Activated T-helper 9 cell treated with anti-CD3 and anti-CD28 coated beads, Interleukin-2, amount 50 U/mL, for 16 hours (primary cell): ENCODE measurements around the gene TSC22D1.

ENCODE experiments used
- DNase-seq: peaks from one replicate; pipeline ENCODE4 v3.0.0-alpha.2; 2020; ENCODE audit warnings: low read depth

TSC22D1 gene

DNA sequence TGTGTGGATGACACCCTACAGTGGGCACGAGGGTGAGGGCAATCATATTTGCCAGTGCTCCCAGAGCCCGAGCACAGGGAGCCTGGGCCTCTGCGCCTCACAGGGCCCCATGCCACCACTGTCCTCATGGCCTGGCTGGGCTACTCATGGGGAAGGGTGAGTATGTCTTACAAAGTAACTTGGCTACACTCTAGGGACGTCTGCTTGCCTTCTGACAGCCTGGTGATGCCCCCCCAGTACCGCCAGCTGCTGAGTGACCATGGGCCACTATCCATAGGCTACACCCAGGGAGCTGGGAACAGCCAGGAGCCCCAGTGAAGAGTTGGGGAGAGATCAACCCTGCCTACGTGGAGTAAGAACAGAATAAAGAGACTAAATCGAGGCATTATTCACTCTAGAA is 123.7 kb downstream of the TSC22D1 start:
- DNase-seq = no peak

DNA sequence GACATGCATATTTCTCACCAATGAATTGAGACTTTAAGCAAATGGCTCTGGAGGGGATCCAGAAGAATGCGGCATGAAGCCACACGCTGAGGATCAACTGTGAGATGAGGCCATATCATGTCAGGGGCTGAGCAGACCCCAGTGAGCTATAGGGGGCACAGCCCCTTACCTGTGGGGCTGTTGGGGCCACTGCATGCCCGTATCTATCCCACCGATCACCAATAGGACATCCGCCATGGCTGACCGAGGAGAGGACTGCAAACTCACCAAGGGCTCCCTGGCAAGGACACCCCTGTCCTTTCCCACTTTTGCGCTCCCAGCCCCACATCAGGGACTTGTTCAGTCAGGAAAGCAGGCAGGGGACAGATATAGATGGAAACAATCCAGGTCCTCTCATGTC is 124.5 kb downstream of the TSC22D1 start:
- DNase-seq = no peak

DNA sequence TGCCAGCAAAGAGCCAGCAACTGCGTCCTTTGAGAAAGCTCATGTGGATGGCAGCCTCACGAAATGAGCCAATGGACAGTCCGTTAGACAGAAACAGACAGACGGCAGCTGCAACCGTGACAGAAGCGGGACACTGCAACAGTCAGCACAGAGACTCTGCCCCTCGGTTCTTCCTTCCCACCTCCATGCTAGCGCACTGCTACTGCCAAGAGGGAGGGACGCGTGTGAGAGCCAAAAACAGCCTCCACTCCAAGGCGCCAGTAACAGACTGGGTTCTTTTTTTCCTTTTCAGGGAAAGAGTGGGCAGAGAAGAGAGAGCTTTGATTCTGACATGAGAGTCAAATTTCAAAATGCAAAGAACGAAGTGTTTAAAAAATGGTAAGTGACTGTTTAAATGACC is 125.0 kb downstream of the TSC22D1 start:
- no peak for DNase-seq

DNA sequence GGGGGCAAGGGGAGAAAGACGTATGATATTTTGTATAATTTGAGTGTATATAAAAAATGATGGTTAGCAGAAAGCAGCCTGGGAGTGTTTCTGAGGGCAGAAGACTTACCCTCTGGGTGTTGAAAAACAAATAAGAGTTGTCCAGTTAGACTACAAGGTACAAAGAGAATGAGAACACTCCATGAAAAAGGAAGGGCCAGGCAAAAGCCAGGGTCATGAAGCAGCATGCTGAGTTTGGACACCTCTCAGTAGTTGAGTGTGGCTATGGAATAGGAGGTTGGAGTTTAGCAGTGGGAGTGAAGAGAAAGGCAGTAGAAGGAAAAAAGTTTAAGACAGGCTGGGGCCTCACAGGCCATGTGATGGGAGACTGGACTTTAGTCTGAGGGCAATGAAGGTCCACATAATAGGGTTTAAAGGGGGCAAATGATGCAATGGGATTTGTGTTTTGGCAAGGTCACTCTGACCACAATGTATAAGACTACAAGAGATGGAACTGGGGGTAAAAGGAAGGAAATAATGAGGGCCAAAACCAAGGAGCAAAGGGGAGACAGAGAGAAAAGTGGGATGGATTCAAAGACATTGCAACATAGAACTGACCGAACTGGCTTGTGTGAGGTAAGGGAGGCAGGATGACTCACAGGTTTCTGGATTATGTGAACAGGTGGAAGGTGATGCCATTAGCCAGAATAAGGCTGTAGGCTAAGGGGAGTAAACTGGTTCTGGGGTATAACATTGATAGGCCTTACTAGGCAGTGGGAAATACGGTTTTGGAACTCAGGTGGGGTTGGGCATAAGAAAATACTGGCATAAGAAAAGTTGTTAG is 125.9 kb downstream of the TSC22D1 start:
- no peak for DNase-seq

DNA sequence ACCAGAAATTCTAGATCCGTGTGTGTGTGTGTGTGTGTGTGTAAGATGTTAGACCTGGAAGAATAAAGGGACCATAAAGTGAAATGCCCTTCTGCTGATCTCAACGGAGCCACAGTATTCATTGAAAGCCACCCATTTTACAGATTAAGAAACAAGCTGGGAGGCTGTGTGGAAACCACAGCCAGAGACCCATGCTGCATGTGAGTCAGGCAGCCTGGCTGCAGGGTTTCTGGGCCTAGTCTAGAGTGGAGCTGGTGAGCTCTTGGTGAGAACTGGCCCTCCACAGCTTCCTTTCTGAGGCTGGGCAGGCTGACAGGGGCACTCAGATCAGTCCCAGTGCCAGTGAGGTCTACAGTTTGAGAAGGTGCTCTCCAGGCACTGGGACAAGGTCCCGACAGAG is 127.3 kb downstream of the TSC22D1 start:
- DNase-seq = no peak

DNA sequence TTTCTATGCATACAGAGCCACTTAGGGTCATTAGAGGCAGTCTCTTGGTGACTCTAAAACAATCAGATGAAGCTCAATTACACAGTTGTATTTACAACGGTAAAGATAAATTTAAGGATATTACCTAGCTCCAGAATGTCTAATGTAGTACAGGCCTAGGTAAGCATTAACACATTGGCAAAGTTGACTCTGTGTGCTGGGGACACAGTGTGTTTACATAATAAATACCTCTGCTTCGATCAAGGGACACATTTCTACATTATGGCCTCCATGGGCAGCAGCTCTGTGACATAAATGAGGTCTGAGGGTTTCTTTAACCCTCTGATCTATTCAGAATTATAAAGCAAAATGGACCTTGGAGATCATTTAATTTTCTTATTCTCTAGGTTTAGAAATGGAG is 127.8 kb downstream of the TSC22D1 start:
- DNase-seq = no peak

DNA sequence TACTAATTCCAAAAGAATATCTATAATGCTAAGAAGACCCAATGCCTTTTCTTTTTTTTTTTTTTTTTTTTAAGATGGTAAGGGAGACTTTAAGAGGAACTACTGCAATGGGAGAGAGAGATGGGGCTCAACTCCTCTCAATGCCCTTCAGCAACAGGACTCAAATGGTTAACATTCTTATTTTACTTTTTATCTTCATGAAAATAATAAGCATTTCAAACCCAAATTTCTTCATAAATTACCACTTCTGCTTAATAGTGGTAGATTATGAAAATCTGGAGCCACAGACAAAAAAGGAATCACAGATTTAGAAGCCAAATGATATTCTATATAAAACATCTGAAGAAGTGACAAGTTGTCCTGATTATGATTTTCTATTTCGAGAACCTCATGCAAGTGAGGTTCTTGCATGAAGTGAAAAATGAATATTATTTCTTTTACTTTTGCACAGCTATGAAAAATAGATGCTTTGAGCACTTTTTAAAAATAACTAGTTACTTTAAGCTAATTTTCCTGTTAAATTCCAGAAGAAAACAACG is 128.3 kb downstream of the TSC22D1 start:
- no peak for DNase-seq

DNA sequence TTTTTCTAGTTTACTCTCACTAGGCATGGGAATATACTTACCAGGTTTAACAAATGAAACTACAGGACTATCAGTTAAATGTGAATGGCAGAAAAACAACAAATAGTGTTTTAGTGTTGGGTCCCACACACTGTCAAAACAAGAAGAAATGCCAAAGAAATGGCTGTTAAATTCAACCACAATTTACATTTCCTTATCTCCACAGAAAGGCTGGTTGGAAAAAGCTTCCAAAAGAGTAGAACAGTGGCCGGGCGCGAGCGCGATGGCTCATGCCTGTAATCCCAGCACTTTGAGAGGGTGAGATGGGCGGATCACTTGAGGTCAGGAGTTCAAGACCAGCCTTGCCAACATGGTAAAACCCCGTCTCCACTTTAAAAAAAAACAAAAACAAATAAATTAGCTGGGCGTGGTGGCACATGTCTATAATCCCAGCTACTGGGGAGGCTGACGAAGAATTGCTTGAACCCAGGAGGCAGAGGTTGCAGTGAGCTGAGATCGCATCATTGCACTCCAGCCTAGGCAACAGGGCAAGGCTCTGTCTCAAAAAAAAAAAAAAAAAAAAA is 136.0 kb downstream of the TSC22D1 start:
- DNase-seq = no peak

DNA sequence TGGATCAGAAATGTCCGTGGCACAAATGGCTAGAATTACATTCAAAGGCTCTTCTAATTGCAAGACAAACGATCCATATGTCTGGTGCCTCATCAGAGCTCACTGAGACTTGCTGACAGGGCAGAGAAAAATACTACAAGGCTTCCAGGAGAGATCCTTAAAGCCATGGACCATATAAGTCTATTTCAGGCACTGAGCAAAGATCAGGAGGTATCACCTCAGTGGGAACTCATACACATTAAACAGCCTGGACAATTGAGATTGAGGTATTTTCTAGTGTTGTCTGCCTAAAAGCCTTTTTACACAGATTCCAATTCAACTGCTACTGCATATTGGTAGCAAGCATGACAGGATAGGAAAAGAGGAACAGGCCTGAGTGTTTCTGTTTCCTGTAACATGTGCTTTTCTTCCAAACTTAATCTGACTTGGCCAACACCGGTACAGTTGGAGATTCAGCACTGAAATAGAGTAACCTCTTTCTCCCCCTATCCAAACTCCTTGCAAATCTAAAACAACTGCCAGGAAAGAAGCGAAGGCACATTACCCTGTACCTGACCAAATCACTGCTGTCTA is 136.6 kb downstream of the TSC22D1 start:
- DNase-seq = no peak

DNA sequence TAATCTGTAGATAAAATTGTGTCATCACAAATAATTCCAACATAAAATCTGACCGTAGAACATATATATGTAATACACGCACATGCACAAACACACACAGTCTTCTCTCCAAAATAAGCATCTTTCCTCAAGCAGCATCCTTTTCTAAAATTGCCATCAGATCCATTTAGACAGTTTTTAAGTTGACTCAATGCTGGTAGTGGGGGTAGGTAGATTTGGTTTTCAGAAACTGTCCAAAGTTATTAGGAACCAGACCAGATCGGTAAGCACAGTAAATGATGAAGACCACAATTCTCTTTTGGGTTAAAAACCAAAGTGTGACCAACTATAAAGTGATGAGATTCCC is 137.9 kb downstream of the TSC22D1 start:
- no peak for DNase-seq

DNA sequence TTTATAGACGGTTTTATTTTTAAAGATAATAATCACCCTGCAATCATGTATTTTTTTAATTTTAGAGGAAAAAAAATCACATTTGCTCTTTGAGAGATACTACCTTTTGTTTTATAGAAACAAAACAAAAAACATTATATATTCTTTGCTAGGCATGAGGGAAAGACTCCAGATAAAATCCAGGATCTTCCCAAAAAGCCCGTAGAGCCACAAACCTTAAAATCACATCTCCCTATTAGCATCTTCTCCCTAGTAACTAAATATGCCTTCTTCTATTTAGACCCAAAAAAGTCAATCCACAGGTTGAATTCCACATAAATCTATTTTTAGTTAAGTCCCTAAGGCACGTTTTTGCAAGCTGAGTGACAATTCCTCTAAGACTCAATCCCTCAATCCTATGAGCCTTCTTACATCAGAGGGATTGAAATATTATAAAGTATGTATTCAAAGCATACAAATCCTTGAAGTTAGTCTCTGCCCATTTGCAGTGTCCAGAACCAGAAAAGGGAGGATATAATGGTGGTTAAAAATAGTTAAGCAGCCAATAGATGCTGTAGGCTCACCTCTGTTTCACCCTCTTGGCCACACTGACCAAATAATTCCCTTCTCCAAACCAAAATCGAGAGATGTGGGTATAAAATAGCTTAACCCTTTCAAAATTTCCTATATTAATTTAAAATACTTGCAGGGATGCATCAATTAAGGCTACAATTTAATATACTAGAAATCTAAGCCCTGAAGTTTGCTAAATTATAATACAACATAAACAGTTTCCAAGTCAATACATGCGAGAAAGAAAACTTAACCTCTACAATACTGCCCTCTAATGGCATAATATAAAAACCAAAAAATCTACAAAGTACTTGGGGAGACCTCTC is 138.5 kb downstream of the TSC22D1 start:
- DNase-seq = no peak

DNA sequence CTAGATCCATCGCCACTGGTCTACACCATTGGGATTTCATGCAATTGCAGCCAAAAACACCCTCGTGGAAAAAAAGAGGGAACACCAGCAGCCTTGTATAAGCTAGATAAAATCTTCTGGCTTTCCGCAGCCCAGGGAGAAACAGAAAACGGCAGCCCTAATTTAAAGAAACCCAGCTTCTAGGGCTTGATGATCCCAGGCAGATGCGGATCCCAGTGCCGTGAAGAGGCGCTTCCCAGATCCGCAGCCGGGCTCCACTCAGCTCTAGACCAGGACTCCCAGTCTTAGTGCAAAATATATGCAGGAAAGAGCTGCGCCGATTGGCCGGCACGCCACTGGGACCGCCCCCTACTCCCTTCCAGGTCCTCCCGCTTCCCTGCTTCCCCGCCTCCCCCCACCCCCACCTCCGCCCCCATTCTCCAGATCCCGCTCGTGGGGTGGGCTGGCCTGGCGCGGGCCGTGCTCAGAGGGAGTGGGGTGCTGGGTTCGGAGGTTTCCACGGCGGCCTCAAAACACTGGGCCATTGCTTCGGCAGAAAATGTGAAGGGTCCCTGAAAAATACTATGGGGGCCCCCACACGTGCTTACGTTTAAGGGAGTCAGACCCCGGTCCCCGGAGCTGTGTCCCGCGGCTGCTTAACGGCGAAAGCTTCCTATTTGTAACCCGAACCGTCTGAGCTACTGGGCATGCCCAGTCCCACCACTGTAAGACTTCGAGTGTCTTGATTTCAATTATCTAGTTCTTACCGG is 139.4 kb downstream of the TSC22D1 start:
- peak; percentile 30 for DNase-seq

DNA sequence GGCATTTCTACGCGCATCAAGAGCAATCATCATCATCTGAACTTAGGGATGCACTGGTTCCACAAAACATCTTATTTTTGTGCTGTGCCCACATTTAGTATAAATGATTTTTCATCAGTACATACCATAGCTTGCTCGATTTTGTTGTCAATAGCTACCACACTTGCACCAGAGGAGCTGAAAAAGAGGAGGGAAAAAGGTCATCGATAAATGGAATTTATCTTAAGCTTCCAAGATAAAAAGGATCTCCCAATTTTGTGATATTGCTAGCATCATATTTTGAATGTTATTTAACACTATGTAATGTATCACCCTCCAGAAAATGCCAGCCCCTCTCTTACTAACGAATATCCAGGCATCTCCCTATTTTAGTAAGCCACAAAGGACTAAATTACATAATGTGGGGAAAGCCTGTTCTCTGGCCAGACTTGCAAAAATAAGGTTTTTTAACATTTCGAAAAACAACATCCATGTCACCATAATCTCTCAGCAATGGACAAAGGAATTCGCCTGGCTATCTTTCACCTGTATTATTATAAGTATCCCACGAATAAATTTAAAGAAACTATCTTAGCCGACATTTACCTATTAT is 140.1 kb downstream of the TSC22D1 start:
- no peak for DNase-seq

DNA sequence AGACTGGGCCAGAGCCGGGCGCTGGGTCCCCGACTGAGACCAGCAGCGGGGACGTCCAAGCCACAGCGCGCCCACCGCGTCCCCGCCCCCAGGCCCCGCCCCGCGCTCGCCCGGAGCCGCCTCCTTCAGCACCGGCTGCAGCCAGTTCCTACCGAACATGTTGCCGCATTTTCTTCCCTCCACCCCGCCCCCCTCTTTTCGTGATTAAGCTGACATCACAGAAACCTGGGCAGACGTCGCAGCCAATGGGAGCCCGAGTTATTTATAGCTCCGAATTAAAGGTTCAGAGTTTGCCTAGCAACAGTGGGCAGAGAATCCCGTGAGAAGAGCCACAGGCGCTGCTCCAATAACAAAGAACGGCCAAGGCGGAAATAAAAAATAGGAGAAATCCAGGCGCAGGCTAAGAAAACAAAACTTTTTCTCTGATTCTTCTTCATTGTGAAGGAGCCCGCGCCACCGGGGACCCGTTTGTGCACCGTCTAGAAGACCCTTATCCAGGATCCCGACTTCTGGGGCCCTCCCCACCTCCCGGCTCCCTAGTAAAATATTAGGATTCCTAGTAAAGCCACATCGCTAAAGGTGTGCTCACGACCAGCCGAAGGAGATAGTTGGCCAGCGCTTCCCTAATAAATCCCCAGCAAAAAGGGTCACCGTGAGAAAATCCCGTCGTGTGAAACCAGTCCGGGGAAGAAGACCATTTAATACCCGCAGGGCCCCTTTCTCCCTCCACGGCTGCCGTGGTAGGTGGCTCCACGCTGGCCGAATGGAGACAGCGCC is 140.8 kb downstream of the TSC22D1 start:
- peak; percentile 83 for DNase-seq

DNA sequence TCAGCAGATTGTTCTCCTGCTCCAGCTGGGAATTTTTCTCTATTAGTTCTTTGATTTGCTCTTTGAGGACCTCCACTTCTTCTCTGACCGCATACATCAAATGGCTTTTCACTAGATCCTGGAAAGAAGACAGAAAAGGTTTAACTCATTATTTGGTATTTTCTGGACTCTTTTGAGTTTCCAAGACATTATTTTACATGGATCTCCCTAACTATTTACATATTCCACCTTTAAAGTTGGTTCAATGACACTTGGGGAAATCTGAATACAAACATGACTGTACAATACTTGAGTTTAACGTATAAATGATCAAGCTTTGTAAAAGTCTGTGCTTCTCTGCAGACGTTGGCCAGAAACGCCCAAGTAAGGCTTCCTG is 141.4 kb downstream of the TSC22D1 start:
- DNase-seq = no peak

DNA sequence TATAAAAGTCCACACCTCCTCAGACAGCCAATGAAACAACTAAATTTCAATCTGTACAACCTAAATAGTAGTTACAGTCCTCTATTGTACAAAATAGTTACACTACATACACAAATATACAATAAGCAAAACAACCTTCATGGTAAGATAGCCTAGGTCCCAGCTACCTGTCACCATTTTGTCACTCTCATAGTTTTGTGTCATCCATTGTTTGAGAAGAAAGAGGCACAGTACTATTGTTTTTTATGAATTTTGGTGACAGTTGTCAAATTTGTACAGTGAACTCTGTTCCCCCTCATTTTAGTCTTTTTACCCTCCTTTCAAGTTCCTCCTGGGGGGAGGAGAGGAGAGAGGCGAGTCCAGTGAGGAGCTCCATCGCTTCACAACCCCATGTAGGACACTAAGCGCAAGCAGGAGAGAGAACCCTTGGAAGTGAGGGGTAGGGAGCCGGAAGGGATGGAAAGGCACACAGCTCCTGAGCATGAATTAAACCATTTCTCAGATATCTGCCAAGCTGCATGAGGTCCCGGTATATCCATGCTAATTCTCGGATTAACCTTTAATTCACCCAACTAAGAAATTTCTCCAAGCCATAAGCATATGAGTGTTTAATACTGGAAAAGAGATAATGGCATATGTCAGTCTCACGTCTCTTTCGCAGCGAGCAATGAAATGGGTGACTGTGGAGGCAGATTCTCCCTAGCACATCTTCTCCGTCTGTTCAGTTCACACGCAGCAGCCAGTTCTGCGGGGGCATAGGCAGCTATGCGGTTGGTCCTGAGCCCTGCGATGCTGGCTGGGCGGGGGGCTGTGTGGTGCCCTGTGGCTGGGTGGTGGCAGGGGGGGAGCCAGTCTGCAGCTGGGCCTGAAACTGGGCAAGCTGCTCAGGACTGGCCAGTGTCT is 142.0 kb downstream of the TSC22D1 start:
- DNase-seq = no peak

DNA sequence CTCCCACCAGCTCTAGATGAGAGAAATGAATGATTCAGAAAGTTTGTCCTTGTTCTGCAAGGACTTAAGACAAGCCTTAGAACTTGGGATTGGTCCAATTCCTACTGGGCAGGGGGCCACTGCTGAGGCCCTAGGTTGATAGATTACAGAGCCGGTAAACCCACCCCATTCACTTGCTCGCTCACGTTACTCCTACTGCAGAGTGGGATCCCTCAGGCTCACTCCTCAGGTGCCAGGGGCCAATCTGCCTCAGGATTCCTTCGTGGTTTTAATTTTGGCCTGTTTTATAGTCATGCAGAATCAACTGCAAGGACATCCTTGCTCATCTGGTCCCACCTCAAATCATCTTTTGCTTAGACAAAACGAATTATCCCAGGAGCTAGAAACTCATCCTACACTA is 143.5 kb downstream of the TSC22D1 start:
- no peak for DNase-seq

DNA sequence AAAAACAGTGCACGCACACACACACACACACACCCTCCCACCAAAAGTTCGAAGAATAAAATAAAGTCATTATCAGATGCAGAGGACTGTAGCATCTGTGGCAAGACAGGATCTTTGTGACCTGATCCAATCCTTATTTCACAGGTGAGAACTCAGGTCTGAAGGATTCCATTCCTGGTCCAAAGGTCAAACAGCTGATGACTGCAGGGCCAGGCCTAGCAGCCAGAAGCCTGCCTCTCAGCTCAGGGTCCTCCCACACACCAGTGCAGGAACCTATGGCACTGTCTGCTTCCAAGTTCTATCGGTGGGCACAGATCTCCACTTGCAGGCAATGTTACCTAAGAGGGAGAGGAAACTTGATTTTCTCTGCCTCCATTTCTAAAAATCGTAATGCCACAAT is 145.0 kb downstream of the TSC22D1 start:
- no peak for DNase-seq

DNA sequence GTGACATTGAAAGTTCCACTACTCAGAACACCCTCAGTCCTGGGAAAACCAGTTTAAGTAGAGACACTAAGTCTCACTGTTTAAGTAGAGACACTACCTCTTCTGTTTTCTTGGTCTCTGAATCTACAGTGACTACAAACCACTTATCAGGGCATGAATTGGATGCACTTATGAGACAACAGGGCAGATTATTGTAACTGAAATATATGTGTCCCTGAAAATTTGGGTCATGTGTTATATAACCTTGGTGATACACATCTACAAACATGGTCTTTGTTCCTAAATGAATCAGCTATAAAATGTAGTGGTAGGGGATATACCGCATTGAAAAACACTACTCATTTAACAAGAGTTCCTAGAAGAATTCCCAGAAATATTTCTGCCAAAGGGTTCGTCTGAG is 146.8 kb downstream of the TSC22D1 start:
- no peak for DNase-seq

DNA sequence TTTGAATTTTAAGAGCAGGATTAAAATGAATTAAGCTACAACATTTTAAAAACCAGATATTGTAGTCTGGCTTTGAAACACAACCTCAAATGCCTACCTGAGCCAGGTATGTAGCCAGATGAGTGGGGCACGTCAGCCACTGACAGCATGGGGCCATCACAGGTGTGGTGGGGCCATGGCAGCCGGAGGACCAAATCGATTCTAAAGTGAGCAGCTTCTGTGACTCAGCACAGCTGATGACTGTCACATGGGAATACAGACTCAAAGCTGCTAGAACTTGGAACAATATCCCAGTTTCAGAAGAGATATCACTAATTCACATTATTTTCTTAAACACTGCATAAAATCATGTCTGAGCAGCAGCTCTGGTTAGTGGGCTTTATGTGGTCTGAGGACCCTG is 149.7 kb downstream of the TSC22D1 start:
- no peak for DNase-seq
